GM21737 (cell line): ENCODE measurements around the gene CPSF2.
"Not testable (repeated sequence)": the region's sequence is repeated elsewhere in the genome, so short reads cannot be mapped to it uniquely, and the experiment has no call there.

Source experiments
- ATAC-seq: cut with Tn5 transposase; IDR thresholded peaks from one replicate; pipeline ENCODE4 v1.9.1; 2021; ENCODE audit warnings: mild to moderate bottlenecking, moderate library complexity; ENCODE audit not compliant: unreplicated experiment

CPSF2 gene

GRCh38 chr14:92154283-92154942 is 32.6 kb downstream of the CPSF2 start:
- ATAC-seq: no peak

- no peak for ATAC-seq
Observed at GRCh38 chr14:92160619-92161018, 38.9 kb downstream of the CPSF2 start.

- ATAC-seq: no peak
Observed at GRCh38 chr14:92161521-92161920, 39.8 kb downstream of the CPSF2 start.

- ATAC-seq: no peak
Observed at GRCh38 chr14:92164958-92165357, 43.2 kb downstream of the CPSF2 start.

GRCh38 chr14:92173668-92174067 is 51.9 kb downstream of the CPSF2 start:
- ATAC-seq: no peak

GRCh38 chr14:92175811-92176210 is 54.0 kb downstream of the CPSF2 start:
- ATAC-seq: no peak

GRCh38 chr14:92176476-92176875 is 54.7 kb downstream of the CPSF2 start:
- ATAC-seq: no peak

- not testable (repeated sequence) for ATAC-seq
Observed at GRCh38 chr14:92179178-92179577, 57.4 kb downstream of the CPSF2 start.

- ATAC-seq: no peak
Observed at GRCh38 chr14:92185559-92185958, 63.8 kb downstream of the CPSF2 start.

- ATAC-seq: not testable (repeated sequence)
Observed at GRCh38 chr14:92187616-92188015, 65.8 kb downstream of the CPSF2 start.

- ATAC-seq: no peak
Observed at GRCh38 chr14:92190768-92191167, 69.0 kb downstream of the CPSF2 start.

GRCh38 chr14:92198804-92199203 is 77.0 kb downstream of the CPSF2 start:
- no peak for ATAC-seq

GRCh38 chr14:92199763-92200162 is 78.0 kb downstream of the CPSF2 start:
- no peak for ATAC-seq

- no peak for ATAC-seq
Observed at GRCh38 chr14:92203116-92203515, 81.3 kb downstream of the CPSF2 start.

- ATAC-seq: no peak
Observed at GRCh38 chr14:92204792-92205191, 83.0 kb downstream of the CPSF2 start.

GRCh38 chr14:92207012-92207927 is 85.5 kb downstream of the CPSF2 start:
- no peak for ATAC-seq

- no peak for ATAC-seq
Observed at GRCh38 chr14:92207928-92208265, 86.1 kb downstream of the CPSF2 start.

- ATAC-seq: no peak
Observed at GRCh38 chr14:92209141-92209540, 87.4 kb downstream of the CPSF2 start.

GRCh38 chr14:92213125-92213524 is 91.4 kb downstream of the CPSF2 start:
- ATAC-seq: not testable (repeated sequence)

GRCh38 chr14:92215579-92215978 is 93.8 kb downstream of the CPSF2 start:
- no peak for ATAC-seq

- ATAC-seq: no peak
Observed at GRCh38 chr14:92217936-92218335, 96.2 kb downstream of the CPSF2 start.
